ENCODE measurements around the gene HOXD12. TPM values are rescaled to one million over a fixed set of nuclear protein-coding genes. Genes with fewer than 3 reads are reported as not detected.

Gene HOXD12
- total RNA-seq, result not detected

GRCh38 chr2:176099728-176100546 lies at the start of gene HOXD12:
Gene HOXD12 (plus strand): TSS chr2:176099795. CDS start chr2:176099802, 7 bp downstream.

DNA sequence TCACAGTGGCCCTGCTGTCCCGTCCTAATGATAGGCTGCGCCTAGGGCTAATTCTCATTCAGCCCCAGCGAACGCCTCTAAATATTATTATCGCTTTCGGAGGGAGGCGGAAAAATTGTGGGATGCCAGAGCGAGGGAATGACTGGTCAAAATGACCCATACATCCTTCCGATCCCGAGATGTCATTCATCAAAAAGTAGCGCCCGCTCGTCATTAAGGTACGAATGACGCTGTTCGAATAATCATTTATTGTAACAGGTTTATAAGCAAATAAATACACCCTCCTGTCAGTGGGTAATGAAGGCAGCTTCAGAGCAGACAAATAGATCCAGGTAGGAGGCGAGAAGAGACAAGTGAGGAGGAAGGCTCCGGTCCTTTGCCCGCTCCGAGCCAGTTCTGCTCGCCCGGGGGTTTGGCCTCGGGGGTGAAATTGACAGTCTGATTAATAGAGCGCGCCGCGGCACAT lies 15.8 kb upstream of the HOXD12 start, which contains the start of gene EVX2:
TSS of gene EVX2 (minus strand) at position 167 of the 466 bp plus-strand sequence. CDS start 186 bp downstream, outside the sequence.

DNA sequence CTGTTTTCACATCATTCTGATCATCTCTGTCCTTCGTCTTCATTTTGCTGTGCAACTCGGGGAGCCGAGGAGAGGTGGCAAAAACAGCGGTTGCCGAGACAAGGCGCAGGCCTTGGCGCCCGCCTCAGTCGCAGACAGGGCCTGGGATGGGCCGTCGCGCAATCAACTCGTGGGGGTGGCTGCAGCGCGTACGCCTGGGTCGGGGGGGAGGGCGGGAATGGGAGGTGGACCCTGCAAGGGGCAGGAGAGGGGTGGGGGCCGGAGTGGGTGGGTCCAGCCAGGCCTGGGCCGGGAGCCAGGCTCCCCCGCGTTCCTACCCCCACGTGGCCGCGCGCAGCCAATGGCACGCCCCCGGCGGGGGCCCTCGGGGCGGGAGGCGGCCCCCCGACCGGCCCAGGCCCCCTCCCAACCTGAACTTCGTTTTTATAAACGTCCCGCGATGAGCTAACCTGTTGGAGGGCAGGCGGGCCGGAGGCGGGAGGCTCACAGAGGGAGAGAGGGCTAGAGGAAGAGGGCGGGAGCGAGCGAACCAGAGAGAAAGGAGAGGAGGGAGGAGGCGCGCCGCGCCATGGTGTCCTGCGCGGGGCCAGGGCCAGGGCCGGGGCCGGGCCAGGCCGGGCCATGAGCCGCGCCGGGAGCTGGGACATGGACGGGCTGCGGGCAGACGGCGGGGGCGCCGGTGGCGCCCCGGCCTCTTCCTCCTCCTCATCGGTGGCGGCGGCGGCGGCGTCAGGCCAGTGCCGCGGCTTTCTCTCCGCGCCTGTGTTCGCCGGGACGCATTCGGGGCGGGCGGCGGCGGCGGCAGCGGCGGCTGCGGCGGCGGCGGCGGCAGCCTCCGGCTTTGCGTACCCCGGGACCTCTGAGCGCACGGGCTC lies 7.1 kb upstream of the HOXD12 start, which contains the start of gene HOXD13:
TSS of gene HOXD13 (plus strand) at position 452 of the 875 bp plus-strand sequence. CDS start at position 622, 170 bp downstream.

DNA sequence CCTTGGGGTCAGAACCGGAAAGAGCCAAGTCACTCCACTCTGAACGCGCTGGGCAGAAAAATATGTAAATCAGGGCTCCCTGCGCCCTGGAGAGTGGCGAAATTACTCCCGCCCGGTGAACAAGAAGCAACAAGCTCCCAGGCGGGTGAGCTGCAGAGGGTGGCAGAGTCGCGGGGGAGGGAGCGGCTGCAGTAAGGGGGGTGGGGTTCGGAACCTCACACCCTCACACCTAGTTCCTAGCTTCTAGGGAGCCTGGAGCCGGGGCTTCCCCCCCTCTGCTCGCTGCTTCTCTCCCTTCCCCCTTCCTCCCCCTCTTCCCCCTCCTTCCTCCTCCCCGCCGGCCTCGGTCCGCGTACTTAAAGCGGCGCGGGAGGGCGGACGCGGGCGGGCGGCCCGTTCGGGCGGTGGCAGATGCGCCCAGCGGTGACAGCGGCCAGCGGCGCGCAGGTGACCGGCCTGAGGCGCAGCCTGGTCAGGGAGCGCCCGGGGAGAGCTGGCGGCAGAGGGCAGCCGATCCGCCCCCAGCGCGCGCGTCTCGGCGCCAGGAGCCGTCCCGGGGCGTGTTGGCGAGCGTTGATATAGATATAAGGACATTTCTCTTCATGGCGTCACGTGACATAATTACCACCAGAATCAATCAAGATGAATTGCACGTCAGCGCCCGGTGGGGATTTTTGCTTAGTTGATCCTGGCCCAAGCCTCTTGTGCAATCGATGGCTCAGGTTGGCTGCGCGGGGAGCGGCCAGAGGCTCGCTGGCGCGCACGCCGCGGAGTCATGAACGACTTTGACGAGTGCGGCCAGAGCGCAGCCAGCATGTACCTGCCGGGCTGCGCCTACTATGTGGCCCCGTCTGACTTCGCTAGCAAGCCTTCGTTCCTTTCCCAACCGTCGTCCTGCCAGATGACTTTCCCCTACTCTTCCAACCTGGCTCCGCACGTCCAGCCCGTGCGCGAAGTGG lies 7.3 kb downstream of the HOXD12 start, which contains the start of gene HOXD11:
TSS of gene HOXD11 (plus strand) at position 700 of the 959 bp plus-strand sequence. CDS start at position 776, 76 bp downstream.

DNA sequence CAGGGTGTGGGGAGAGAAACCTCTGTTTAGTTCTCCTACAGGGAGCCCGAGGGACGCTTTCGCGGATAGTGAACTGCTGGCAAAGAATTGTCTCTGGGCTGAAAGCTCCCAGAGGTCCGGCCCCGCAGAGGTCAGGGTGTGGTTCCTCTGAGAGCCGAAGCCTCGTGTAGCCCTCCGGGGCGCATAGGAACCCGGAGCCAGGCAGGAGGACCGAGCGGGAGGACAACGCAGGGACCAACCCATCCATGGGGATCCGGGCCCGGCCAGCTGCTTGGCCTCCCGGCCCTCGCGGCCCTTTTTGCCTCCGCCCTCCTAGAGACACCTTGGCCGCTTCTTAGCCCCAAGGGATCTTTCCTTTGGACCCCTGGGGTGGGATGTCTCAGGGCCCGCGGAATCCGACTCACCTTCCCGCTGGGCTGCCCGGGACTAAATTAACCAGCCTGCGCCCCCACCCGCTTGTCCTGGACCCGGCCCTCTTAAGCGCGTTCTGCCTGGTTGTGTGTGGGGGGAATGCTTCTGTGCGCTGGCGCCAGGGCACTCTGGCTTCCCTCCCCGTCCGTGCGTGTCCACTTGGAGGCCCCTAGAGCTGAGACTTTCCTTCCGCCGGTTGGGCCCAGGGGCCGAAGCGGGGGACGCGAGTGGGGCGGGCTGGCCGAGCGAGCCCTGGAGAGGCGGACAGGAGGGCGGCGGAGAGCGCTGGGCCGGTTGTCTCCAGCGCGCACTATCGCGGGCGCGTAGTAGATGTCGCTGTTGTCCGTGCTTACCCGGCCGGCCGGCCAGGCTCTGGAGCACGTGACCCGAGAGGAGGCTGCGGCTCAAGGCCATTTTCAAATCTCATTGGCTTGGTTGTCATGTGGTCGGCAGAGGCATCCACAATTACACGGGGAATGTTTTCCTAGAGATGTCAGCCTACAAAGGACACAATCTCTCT lies 16.6 kb downstream of the HOXD12 start, which contains the start of gene HOXD10:
TSS of gene HOXD10 (plus strand) at position 896 of the 931 bp plus-strand sequence. CDS start 56 bp downstream, outside the sequence.

GRCh38 chr2:176122683-176123410 lies 23.3 kb downstream of the HOXD12 start, which contains the start of gene HOXD9:
Gene HOXD9 (plus strand): TSS chr2:176122719. CDS start chr2:176122769, 50 bp downstream.

GRCh38 chr2:176128982-176129796 lies 29.6 kb downstream of the HOXD12 start, which contains the start of gene HOXD8:
Gene HOXD8 (plus strand): TSS chr2:176129705. CDS start chr2:176130367, 662 bp downstream.

DNA sequence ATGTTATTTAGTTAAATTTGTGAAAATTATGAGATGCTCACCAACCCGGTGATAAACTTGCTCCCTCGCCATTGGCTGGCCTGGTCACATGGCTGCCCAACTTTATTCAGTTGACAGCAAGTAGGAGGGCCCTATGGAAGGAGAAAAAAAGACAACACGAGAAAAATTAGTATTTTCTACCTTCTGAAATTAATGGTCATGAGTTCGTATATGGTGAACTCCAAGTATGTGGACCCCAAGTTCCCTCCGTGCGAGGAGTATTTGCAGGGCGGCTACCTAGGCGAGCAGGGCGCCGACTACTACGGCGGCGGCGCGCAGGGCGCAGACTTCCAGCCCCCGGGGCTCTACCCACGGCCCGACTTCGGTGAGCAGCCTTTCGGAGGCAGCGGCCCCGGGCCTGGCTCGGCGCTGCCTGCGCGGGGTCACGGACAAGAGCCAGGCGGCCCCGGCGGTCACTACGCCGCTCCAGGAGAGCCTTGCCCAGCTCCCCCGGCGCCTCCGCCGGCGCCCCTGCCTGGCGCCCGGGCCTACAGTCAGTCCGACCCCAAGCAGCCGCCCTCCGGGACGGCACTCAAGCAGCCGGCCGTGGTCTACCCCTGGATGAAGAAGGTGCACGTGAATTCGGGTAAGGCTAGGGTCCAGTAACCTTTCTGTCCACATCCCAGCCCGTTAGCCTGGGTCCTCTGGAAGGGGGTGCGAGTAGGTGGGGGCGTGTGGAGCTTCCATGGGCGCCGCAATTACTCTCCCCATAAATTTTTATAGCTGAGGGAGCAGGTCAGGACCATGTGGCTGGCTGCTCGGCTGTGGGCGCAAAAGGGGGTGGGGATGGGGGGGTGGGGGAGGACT lies 52.1 kb downstream of the HOXD12 start, which contains the start of gene HOXD4:
TSS of gene HOXD4 (plus strand) at position 109 of the 846 bp plus-strand sequence. CDS start at position 193, 84 bp downstream.

Small RNA genes lying within 50 kb of the gene (small RNA-seq; reads per million reads assigned to genes)
- gene MIR10B (ENCODE audit: low replicate concordance), result 136 reads per million, percentile 96 among the genes with 10 or more reads in this experiment

Other genes with a start within 250 kb of the HOXD12 start
- gene LNPK, start 97.5 kb upstream of the HOXD12 start, total RNA-seq, result 68.2 TPM
- gene EVX2, start 15.8 kb upstream of the HOXD12 start, total RNA-seq, result not detected
- not detected for gene HOXD13, start 7.1 kb upstream of the HOXD12 start, total RNA-seq
- not detected for gene HOXD11, start 7.5 kb downstream of the HOXD12 start, total RNA-seq
- gene HOXD10, start 17.0 kb downstream of the HOXD12 start, total RNA-seq, result not detected
- gene HOXD9, start 22.9 kb downstream of the HOXD12 start, total RNA-seq, result not detected
- not detected for gene HOXD8, start 29.9 kb downstream of the HOXD12 start, total RNA-seq
- not detected for gene HOXD4, start 51.8 kb downstream of the HOXD12 start, total RNA-seq
- not detected for gene HOXD3, start 57.5 kb downstream of the HOXD12 start, total RNA-seq
- not detected for gene HOXD1, start 88.9 kb downstream of the HOXD12 start, total RNA-seq
- gene MTX2, start 169.6 kb downstream of the HOXD12 start, total RNA-seq, result 41.0 TPM

Data from parietal lobe (tissue), 2 donors.